A549 (cell line): ENCODE measurements around the gene DUSP7.

Experiments
- MAFK ChIP-seq: fragments of 450-650 bp; IDR thresholded peaks from 2 replicates; pipeline ENCODE4 v1.6.1; 2014; ENCODE audit not compliant: partially characterized antibody
- TF ChIP-seq, protein P1 (sequence below): fragments of >200 bp; sonication (Bioruptor Twin); formaldehyde crosslinking; IDR thresholded peaks from 3 replicates; pipeline ENCODE4 v1.6.1; 2016

DNA sequence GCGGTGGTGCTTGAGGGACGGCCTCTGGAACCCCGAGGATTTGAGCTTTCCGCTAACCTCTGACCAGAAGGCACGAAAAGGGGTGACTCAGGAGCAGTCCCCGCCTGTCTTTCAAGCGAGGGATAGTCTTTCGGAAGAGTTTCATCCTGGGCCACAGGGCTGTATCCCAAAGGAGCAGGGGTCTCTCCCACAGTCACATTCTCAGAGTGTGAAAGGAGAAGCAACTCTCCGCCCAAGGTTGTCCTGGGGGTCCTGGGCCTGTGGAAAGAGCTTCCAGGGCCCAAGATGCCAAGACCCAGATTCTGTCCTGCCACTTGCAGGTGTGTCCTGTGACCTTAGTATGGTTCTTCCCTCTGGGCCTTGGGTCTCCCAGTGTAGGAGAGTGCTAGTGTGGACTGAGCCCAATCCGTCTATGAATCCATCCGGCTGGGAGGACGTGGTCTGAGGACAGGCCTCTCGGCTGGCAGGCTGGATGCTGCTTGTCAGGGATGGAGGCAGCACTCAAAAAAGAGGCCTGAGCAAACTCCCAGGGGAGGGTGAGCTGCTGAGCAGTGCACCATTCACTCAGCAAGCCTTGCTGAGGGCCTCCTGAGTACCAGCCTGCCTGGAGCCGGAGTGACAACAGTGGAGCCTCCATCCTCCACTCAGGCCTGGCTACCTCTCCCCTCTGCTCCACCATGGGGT lies 1.6 kb upstream of the DUSP7 start:
- TF ChIP-seq, protein P1, sequence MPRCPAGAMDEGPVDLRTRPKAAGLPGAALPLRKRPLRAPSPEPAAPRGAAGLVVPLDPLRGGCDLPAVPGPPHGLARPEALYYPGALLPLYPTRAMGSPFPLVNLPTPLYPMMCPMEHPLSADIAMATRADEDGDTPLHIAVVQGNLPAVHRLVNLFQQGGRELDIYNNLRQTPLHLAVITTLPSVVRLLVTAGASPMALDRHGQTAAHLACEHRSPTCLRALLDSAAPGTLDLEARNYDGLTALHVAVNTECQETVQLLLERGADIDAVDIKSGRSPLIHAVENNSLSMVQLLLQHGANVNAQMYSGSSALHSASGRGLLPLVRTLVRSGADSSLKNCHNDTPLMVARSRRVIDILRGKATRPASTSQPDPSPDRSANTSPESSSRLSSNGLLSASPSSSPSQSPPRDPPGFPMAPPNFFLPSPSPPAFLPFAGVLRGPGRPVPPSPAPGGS = no peak
- no peak for TF ChIP-seq MAFK
